VCaP (cell line): Measurements from ENCODE around the gene HK1.

Experiments used
- H3K27ac ChIP-seq: fragments of 450-650 bp; 2 replicates; pipeline ENCODE4 v1.5.1; 2017
- TF ChIP-seq, protein P1 (sequence below): fragments of 450-650 bp; conservative IDR thresholded peaks from 2 replicates; pipeline ENCODE4 v1.5.1; 2017; ENCODE audit warnings: mild to moderate bottlenecking, moderate library complexity

Gene HK1

DNA sequence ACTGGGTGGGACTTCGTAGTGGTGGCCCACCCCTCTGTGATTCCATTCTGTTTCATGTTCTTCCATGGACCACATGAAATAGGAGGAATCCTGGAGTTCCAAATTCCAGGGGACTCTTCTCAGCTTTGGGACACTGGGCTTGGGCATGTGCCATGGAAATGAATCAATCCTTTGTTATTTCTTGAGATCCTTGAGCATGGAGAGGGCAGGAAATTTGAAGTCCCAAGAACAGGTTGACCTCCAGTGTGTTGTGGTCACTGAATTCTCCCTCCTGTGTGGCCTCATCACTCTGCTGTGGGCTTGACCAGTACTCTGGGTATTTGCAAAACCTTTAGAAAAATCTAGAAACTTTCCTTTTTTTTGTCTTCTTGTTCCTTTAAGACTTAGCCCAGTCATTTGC lies 115.7 kb downstream of the HK1 start:
- TF ChIP-seq, protein P1, sequence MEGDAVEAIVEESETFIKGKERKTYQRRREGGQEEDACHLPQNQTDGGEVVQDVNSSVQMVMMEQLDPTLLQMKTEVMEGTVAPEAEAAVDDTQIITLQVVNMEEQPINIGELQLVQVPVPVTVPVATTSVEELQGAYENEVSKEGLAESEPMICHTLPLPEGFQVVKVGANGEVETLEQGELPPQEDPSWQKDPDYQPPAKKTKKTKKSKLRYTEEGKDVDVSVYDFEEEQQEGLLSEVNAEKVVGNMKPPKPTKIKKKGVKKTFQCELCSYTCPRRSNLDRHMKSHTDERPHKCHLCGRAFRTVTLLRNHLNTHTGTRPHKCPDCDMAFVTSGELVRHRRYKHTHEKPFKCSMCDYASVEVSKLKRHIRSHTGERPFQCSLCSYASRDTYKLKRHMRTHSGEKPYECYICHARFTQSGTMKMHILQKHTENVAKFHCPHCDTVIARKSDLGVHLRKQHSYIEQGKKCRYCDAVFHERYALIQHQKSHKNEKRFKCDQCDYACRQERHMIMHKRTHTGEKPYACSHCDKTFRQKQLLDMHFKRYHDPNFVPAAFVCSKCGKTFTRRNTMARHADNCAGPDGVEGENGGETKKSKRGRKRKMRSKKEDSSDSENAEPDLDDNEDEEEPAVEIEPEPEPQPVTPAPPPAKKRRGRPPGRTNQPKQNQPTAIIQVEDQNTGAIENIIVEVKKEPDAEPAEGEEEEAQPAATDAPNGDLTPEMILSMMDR: no peak
- no peak overlapping the region for H3K27ac ChIP-seq

DNA sequence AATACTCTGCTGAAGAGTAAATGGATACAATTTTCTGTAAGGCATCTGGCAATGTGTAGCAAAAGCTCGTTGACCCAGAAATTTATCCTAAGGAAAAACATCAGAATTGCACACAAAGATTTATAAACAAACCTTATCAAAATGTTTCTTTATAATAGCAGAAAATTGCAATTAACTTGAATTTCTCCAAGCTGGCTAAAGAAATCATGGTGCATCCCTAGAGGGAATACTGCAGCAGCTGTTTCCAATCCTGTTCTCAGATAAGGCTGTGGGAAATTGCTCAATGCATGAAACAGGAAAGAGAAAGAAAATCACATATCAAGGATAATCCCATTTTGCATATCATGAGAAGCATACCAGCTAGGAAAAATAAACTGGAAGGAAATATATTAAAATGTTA lies 119.7 kb downstream of the HK1 start:
- TF ChIP-seq, protein P1: no peak
- H3K27ac ChIP-seq: no peak overlapping the region

DNA sequence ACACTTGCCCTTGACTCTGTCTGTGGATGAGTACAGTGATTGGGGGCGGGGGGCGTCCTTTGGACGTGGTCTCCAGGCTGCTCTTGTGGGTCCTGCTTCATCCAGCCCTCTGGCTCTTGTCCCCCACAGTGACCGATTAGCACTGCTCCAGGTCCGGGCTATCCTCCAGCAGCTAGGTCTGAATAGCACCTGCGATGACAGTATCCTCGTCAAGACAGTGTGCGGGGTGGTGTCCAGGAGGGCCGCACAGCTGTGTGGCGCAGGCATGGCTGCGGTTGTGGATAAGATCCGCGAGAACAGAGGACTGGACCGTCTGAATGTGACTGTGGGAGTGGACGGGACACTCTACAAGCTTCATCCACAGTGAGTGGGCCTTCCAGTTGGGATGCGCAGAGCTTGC lies 120.2 kb downstream of the HK1 start:
- no peak overlapping the region for H3K27ac ChIP-seq
- TF ChIP-seq, protein P1: no peak

DNA sequence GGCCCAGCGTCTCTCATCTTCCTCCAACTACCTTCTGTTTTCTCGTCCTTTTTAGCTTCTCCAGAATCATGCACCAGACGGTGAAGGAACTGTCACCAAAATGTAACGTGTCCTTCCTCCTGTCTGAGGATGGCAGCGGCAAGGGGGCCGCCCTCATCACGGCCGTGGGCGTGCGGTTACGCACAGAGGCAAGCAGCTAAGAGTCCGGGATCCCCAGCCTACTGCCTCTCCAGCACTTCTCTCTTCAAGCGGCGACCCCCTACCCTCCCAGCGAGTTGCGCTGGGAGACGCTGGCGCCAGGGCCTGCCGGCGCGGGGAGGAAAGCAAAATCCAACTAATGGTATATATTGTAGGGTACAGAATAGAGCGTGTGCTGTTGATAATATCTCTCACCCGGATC lies 122.6 kb downstream of the HK1 start:
- no peak overlapping the region for H3K27ac ChIP-seq
- TF ChIP-seq, protein P1: no peak

DNA sequence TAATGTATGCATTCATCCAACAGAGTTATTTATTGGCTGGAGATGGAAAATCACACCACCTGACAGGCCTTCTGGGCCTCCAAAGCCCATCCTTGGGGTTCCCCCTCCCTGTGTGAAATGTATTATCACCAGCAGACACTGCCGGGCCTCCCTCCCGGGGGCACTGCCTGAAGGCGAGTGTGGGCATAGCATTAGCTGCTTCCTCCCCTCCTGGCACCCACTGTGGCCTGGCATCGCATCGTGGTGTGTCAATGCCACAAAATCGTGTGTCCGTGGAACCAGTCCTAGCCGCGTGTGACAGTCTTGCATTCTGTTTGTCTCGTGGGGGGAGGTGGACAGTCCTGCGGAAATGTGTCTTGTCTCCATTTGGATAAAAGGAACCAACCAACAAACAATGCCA lies 123.1 kb downstream of the HK1 start:
- TF ChIP-seq, protein P1: no peak
- no peak overlapping the region for H3K27ac ChIP-seq

DNA sequence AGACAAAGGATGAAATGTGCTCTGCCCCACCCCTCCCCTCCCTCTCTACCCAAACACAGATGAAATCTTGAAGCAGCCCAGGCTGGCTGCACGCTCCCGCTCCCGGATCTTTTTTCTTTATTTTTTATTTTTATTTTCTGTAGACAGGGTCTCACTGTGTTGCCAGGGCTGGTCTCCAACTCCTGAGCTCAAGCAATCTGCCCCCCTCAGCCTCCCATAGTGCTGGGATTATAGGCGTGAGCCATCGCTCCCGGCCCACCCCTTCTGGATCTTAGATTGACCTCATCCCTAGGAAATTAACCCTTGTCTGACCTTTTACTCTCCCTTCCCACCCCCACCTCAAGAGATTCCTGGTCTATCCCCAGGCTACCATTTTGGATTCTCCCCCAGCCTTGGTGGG lies 124.1 kb downstream of the HK1 start:
- TF ChIP-seq, protein P1: no peak
- H3K27ac ChIP-seq: no peak overlapping the region

DNA sequence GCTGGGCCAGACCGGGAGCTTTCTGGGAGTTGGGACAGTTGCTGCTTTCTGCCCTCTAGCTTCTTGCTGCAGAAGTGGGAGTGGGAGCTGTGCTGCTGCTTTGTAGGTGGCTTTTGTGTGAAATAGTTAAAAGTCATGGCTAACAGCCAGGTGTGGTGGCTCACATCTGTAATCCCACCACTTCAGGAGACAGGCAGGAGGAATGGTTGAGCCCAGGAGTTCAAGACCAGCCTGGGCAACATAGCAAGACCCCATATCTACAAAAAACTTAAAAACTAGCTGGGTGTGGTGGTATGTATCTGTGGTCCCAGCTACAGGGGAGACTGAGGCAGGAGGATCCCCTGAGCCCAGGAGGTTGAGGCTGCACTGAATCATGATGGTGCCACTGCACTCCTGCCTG lies 124.8 kb downstream of the HK1 start:
- no peak overlapping the region for H3K27ac ChIP-seq
- TF ChIP-seq, protein P1: no peak

DNA sequence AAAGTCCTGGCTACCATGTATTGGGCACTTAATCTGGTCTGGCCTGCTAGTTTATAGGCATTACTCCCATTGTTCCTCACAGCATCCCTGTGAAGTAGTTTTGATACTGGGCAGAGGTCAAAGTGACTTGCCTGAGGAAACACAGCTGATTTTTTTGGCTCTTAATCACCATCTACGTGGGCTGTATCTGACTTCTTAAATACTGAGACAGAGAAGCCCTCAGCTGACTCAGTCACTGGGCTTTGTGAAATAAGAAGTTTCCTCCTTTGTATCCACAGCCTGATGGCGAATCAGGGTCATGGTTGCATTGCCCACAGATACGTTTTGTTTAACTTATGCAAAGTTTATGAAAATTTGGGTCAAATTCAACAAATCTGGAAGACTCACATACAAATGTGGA lies 125.2 kb downstream of the HK1 start:
- TF ChIP-seq, protein P1: no peak
- no peak overlapping the region for H3K27ac ChIP-seq
